ENCODE data around the gene GORASP1. TPM values are rescaled to one million over a fixed set of nuclear protein-coding genes. Genes with fewer than 3 reads are reported as not detected.

GORASP1 gene
- total and polyA plus RNA-seq, 4 donors: 11.8 to 39.4 (median 19.3) TPM

- Histone ChIP-seq H3K27me3 (ENCODE audit: control insufficient read depth in 4 of 4, insufficient read depth in 4 of 4, low read length in 3 of 4) (no peaks in the 10 kb centered on the region), H3K9me3 (ENCODE audit: control insufficient read depth in 4 of 4, low read length in 3 of 4) (no peaks in the 10 kb centered on the region), H3K27ac (ENCODE audit: low read depth in 1 of 2, low read length in 2 of 2) (no peak overlapping the region), H3K9ac (ENCODE audit: low read depth in 1 of 2, low read length in 2 of 2) (no peak overlapping the region), H3K36me3 (ENCODE audit: control insufficient read depth in 4 of 4, insufficient read depth in 3 of 4, low read depth in 1 of 4, low read length in 3 of 4) (peaks cover 15 to 40% (median 32%) of the 10 kb centered on the region in 4 donors), H3K4me1 (ENCODE audit: control insufficient read depth in 4 of 4, insufficient read depth in 4 of 4, low read length in 3 of 4) (peaks cover 3 to 20% (median 13%) of the 10 kb centered on the region in 4 donors), H3K4me3 (ENCODE audit: low read depth in 1 of 3, low read length in 3 of 3) (no peak overlapping the region)
- no peak for DNase-seq (ENCODE audit: low spot score)
- TF ChIP-seq ZBTB33 (IDR thresholded peaks at IDR 0.05) (no peak), JUND (IDR thresholded peaks at IDR 0.05) (no peak), RAD21 (IDR thresholded peaks at IDR 0.05) (no peak), REST (IDR thresholded peaks at IDR 0.05) (no peak), RXRA (IDR thresholded peaks at IDR 0.05) (no peak), HNF4G (IDR thresholded peaks at IDR 0.05) (no peak), EGR1 (IDR thresholded peaks at IDR 0.05; ENCODE audit: low read depth in 2 of 2) (no peak), TAF1 (conservative IDR thresholded peaks at IDR 0.05) (no peak), ATF3 (IDR thresholded peaks at IDR 0.05) (no peak), HNF4A (conservative IDR thresholded peaks at IDR 0.05) (no peak), NR2F2 (IDR thresholded peaks at IDR 0.05) (no peak), SP1 (IDR thresholded peaks at IDR 0.05) (no peak), YY1 (IDR thresholded peaks at IDR 0.05) (no peak)
- 90% methylated on average over 2 of the region's 2 CpGs for WGBS
Observed at GRCh38 chr3:39139442-39139841, 32.0 kb upstream of the GORASP1 start.

GRCh38 chr3:39138804-39139415, 31.5 kb upstream of the GORASP1 start:
- TF ChIP-seq RXRA (IDR thresholded peaks at IDR 0.05) (no peak), MAX (IDR thresholded peaks at IDR 0.05) (no peak), FOXA2 (IDR thresholded peaks at IDR 0.05) (no peak)
- 88% methylated on average over 7 of the region's 7 CpGs for WGBS
- Histone ChIP-seq H3K27me3 (ENCODE audit: control insufficient read depth in 4 of 4, insufficient read depth in 4 of 4, low read length in 3 of 4) (no peaks in the 10 kb centered on the region), H3K9me3 (ENCODE audit: control insufficient read depth in 4 of 4, low read length in 3 of 4) (no peaks in the 10 kb centered on the region), H3K27ac (ENCODE audit: low read depth in 1 of 2, low read length in 2 of 2) (no peak overlapping the region), H3K36me3 (ENCODE audit: control insufficient read depth in 4 of 4, insufficient read depth in 3 of 4, low read depth in 1 of 4, low read length in 3 of 4) (peaks cover 11 to 34% (median 27%) of the 10 kb centered on the region in 4 donors), H3K9ac (ENCODE audit: low read depth in 1 of 2, low read length in 2 of 2) (no peak overlapping the region), H3K4me1 (ENCODE audit: control insufficient read depth in 4 of 4, insufficient read depth in 4 of 4, low read length in 3 of 4) (peaks cover 3 to 20% (median 13%) of the 10 kb centered on the region in 4 donors), H3K4me3 (ENCODE audit: low read depth in 1 of 3, low read length in 3 of 3) (no peak overlapping the region)
- no peak for DNase-seq (ENCODE audit: low spot score)
